Measurements from ENCODE around the gene UGT1A5. TPM values are rescaled to one million over a fixed set of nuclear protein-coding genes. Genes with fewer than 3 reads are reported as not detected.
"Not testable (repeated sequence)": the region's sequence is repeated elsewhere in the genome, so short reads cannot be mapped to it uniquely, and the experiment has no call there.

The UGT1A5 gene
- total RNA-seq, 1 donor from 2014 or later, result not detected

GRCh38 chr2:233684640-233685039 is 28.1 kb upstream of the UGT1A5 start:
- no peak overlapping the region for H3K27ac Mint-ChIP-seq
- intact Hi-C loops (cut with micrococcal nuclease), result no loop called here
- DNase-seq (ENCODE audit: low spot score), result no peak
- H3K27me3 Mint-ChIP-seq (ENCODE audit: insufficient read depth), result peaks cover 6% of the 10 kb centered on the region
- H3K36me3 Mint-ChIP-seq (ENCODE audit: low read depth), result no peaks in the 10 kb centered on the region
- no peaks in the 10 kb centered on the region for H3K4me1 Mint-ChIP-seq (ENCODE audit: low read depth)
- no peaks in the 10 kb centered on the region for H3K9me3 Mint-ChIP-seq
- H3K4me3 Mint-ChIP-seq, result no peak overlapping the region

GRCh38 chr2:233686928-233687327 is 25.8 kb upstream of the UGT1A5 start:
- H3K4me1 Mint-ChIP-seq (ENCODE audit: low read depth), result no peaks in the 10 kb centered on the region
- peaks cover 10% of the 10 kb centered on the region for H3K27me3 Mint-ChIP-seq (ENCODE audit: insufficient read depth)
- no peaks in the 10 kb centered on the region for H3K9me3 Mint-ChIP-seq
- no peak overlapping the region for H3K4me3 Mint-ChIP-seq
- DNase-seq (ENCODE audit: low spot score), result no peak
- no peak overlapping the region for H3K27ac Mint-ChIP-seq
- intact Hi-C loops (cut with micrococcal nuclease), result no loop called here
- H3K36me3 Mint-ChIP-seq (ENCODE audit: low read depth), result no peaks in the 10 kb centered on the region

- H3K27ac Mint-ChIP-seq, result no peak overlapping the region
- H3K4me1 Mint-ChIP-seq (ENCODE audit: low read depth), result no peaks in the 10 kb centered on the region
- H3K36me3 Mint-ChIP-seq (ENCODE audit: low read depth), result no peaks in the 10 kb centered on the region
- no peaks in the 10 kb centered on the region for H3K9me3 Mint-ChIP-seq
- H3K27me3 Mint-ChIP-seq (ENCODE audit: insufficient read depth), result peaks cover 10% of the 10 kb centered on the region
- DNase-seq (ENCODE audit: low spot score), result no peak
- no peak overlapping the region for H3K4me3 Mint-ChIP-seq
- intact Hi-C loops (cut with micrococcal nuclease), result no loop called here
Observed at GRCh38 chr2:233688341-233688740, 24.4 kb upstream of the UGT1A5 start.

GRCh38 chr2:233689031-233689430 is 23.7 kb upstream of the UGT1A5 start:
- H3K36me3 Mint-ChIP-seq (ENCODE audit: low read depth), result no peaks in the 10 kb centered on the region
- H3K27ac Mint-ChIP-seq, result no peak overlapping the region
- no peaks in the 10 kb centered on the region for H3K4me1 Mint-ChIP-seq (ENCODE audit: low read depth)
- DNase-seq (ENCODE audit: low spot score), result no peak
- no peaks in the 10 kb centered on the region for H3K9me3 Mint-ChIP-seq
- peaks cover 13% of the 10 kb centered on the region for H3K27me3 Mint-ChIP-seq (ENCODE audit: insufficient read depth)
- H3K4me3 Mint-ChIP-seq, result no peak overlapping the region
- intact Hi-C loops (cut with micrococcal nuclease), result no loop called here

- DNase-seq (ENCODE audit: low spot score), result no peak
- Mint-ChIP-seq H3K9me3 (no peaks in the 10 kb centered on the region), H3K27me3 (ENCODE audit: insufficient read depth) (peaks cover 13% of the 10 kb centered on the region), H3K36me3 (ENCODE audit: low read depth) (no peaks in the 10 kb centered on the region), H3K4me1 (ENCODE audit: low read depth) (no peaks in the 10 kb centered on the region), H3K27ac (no peak overlapping the region), H3K4me3 (no peak overlapping the region)
- intact Hi-C loops (cut with micrococcal nuclease), result no loop called here
Observed at GRCh38 chr2:233689501-233689900, 23.2 kb upstream of the UGT1A5 start.

- no peak overlapping the region for H3K4me3 Mint-ChIP-seq
- intact Hi-C loops (cut with micrococcal nuclease), result no loop called here
- H3K9me3 Mint-ChIP-seq, result no peaks in the 10 kb centered on the region
- no peaks in the 10 kb centered on the region for H3K36me3 Mint-ChIP-seq (ENCODE audit: low read depth)
- H3K27ac Mint-ChIP-seq, result no peak overlapping the region
- DNase-seq (ENCODE audit: low spot score), result no peak
- no peaks in the 10 kb centered on the region for H3K4me1 Mint-ChIP-seq (ENCODE audit: low read depth)
- peaks cover 13% of the 10 kb centered on the region for H3K27me3 Mint-ChIP-seq (ENCODE audit: insufficient read depth)
Observed at GRCh38 chr2:233690444-233690843, 22.3 kb upstream of the UGT1A5 start.

GRCh38 chr2:233691443-233692433 is 21.0 kb upstream of the UGT1A5 start:
- H3K9me3 Mint-ChIP-seq, result no peaks in the 10 kb centered on the region
- H3K4me1 Mint-ChIP-seq (ENCODE audit: low read depth), result no peaks in the 10 kb centered on the region
- H3K27ac Mint-ChIP-seq, result no peak overlapping the region
- intact Hi-C loops (cut with micrococcal nuclease), result no loop called here
- peaks cover 12% of the 10 kb centered on the region for H3K27me3 Mint-ChIP-seq (ENCODE audit: insufficient read depth)
- no peak for DNase-seq (ENCODE audit: low spot score)
- no peaks in the 10 kb centered on the region for H3K36me3 Mint-ChIP-seq (ENCODE audit: low read depth)
- H3K4me3 Mint-ChIP-seq, result no peak overlapping the region

GRCh38 chr2:233692648-233693047 is 20.1 kb upstream of the UGT1A5 start, which contains the start of gene UGT1A6:
TSS of gene UGT1A6 (plus strand) at chr2:233692890. CDS start at chr2:233693005, 115 bp downstream.
- Mint-ChIP-seq H3K4me1 (ENCODE audit: low read depth) (no peaks in the 10 kb centered on the region), H3K27ac (no peak within 1 kb of the TSS), H3K27me3 (ENCODE audit: insufficient read depth) (peaks cover 13% of the 10 kb centered on the region), H3K9me3 (no peaks in the 10 kb centered on the region), H3K36me3 (ENCODE audit: low read depth) (peaks cover 1% of the 10 kb centered on the region), H3K4me3 (no peak within 1 kb of the TSS)
- intact Hi-C loops (cut with micrococcal nuclease), result no loop called here
- DNase-seq (ENCODE audit: low spot score), result no peak

- no peak for DNase-seq (ENCODE audit: low spot score)
- H3K4me1 Mint-ChIP-seq (ENCODE audit: low read depth), result no peaks in the 10 kb centered on the region
- H3K27me3 Mint-ChIP-seq (ENCODE audit: insufficient read depth), result peaks cover 11% of the 10 kb centered on the region
- no peak overlapping the region for H3K27ac Mint-ChIP-seq
- no peaks in the 10 kb centered on the region for H3K9me3 Mint-ChIP-seq
- intact Hi-C loops (cut with micrococcal nuclease), result no loop called here
- no peak overlapping the region for H3K4me3 Mint-ChIP-seq
- H3K36me3 Mint-ChIP-seq (ENCODE audit: low read depth), result peaks cover 1% of the 10 kb centered on the region
Observed at GRCh38 chr2:233693963-233694362, 18.7 kb upstream of the UGT1A5 start.

GRCh38 chr2:233698740-233699139 is 14.0 kb upstream of the UGT1A5 start:
- H3K4me1 Mint-ChIP-seq (ENCODE audit: low read depth), result no peaks in the 10 kb centered on the region
- H3K4me3 Mint-ChIP-seq, result no peak overlapping the region
- no peak for DNase-seq (ENCODE audit: low spot score)
- intact Hi-C loops (cut with micrococcal nuclease), result no loop called here
- no peaks in the 10 kb centered on the region for H3K9me3 Mint-ChIP-seq
- peaks cover 5% of the 10 kb centered on the region for H3K27me3 Mint-ChIP-seq (ENCODE audit: insufficient read depth)
- H3K36me3 Mint-ChIP-seq (ENCODE audit: low read depth), result peaks cover 1% of the 10 kb centered on the region
- no peak overlapping the region for H3K27ac Mint-ChIP-seq

- intact Hi-C loops (cut with micrococcal nuclease), result no loop called here
- H3K27ac Mint-ChIP-seq, result no peak overlapping the region
- H3K4me3 Mint-ChIP-seq, result no peak overlapping the region
- H3K36me3 Mint-ChIP-seq (ENCODE audit: low read depth), result peaks cover 1% of the 10 kb centered on the region
- peaks cover 6% of the 10 kb centered on the region for H3K27me3 Mint-ChIP-seq (ENCODE audit: insufficient read depth)
- no peaks in the 10 kb centered on the region for H3K4me1 Mint-ChIP-seq (ENCODE audit: low read depth)
- H3K9me3 Mint-ChIP-seq, result no peaks in the 10 kb centered on the region
- DNase-seq (ENCODE audit: low spot score), result no peak
Observed at GRCh38 chr2:233699424-233700027, 13.2 kb upstream of the UGT1A5 start.

GRCh38 chr2:233700028-233700635 is 12.6 kb upstream of the UGT1A5 start:
- no peaks in the 10 kb centered on the region for H3K9me3 Mint-ChIP-seq

GRCh38 chr2:233700842-233701241 is 11.9 kb upstream of the UGT1A5 start:
- H3K27me3 Mint-ChIP-seq (ENCODE audit: insufficient read depth); intact Hi-C loops (cut with micrococcal nuclease); H3K9me3 Mint-ChIP-seq; H3K4me3 Mint-ChIP-seq; H3K27ac Mint-ChIP-seq; DNase-seq (ENCODE audit: low spot score); H3K36me3 Mint-ChIP-seq (ENCODE audit: low read depth); H3K4me1 Mint-ChIP-seq (ENCODE audit: low read depth): not testable (repeated sequence)

More at GRCh38 chr2:233700028-233700635, 12.6 kb upstream of the UGT1A5 start:
- Mint-ChIP-seq H3K27me3 (ENCODE audit: insufficient read depth) (peaks cover 7% of the 10 kb centered on the region), H3K4me3 (no peak overlapping the region), H3K36me3 (ENCODE audit: low read depth) (peaks cover 1% of the 10 kb centered on the region), H3K27ac (no peak overlapping the region), H3K4me1 (ENCODE audit: low read depth) (no peaks in the 10 kb centered on the region)
- no peak for DNase-seq (ENCODE audit: low spot score)
- intact Hi-C loops (cut with micrococcal nuclease), result no loop called here
